Esophagus (tissue), 2 donors: ENCODE data around the gene GTF2F1. TPM values are rescaled to one million over a fixed set of nuclear protein-coding genes. Genes with fewer than 3 reads are reported as not detected.

ENCODE experiments used
- H3K27ac ChIP-seq, 2 donors: one replicate each; pipeline ENCODE4 v1.5.1; 2013; ENCODE audit warnings: low read depth in 2 of 2, mild to moderate bottlenecking in 2 of 2, inconsistent platforms in 1 of 2, low read length in 1 of 2, moderate library complexity in 1 of 2
- H3K27me3 ChIP-seq, 2 donors: one replicate each; pipeline ENCODE4 v1.6.1; 2013; ENCODE audit warnings: low read length in 2 of 2, control low read depth in 1 of 2, mild to moderate bottlenecking in 1 of 2; ENCODE audit not compliant: insufficient read depth in 2 of 2, control insufficient read depth in 1 of 2
- H3K36me3 ChIP-seq, 2 donors: one replicate each; pipeline ENCODE4 v1.6.1; 2013; ENCODE audit warnings: low read length in 1 of 2; ENCODE audit not compliant: control insufficient read depth in 2 of 2, insufficient read depth in 2 of 2
- H3K4me1 ChIP-seq, 2 donors: one replicate each; pipeline ENCODE4 v1.6.1; 2013; ENCODE audit warnings: low read length in 1 of 2; ENCODE audit not compliant: control insufficient read depth in 2 of 2, insufficient read depth in 2 of 2
- H3K4me3 ChIP-seq, 2 donors: one replicate each; pipeline ENCODE4 v1.5.1; 2013; ENCODE audit warnings: low read length in 2 of 2, mild to moderate bottlenecking in 2 of 2, low read depth in 1 of 2, moderate library complexity in 1 of 2
- H3K9me3 ChIP-seq, 2 donors: one replicate each; pipeline ENCODE4 v1.6.1; 2013; ENCODE audit warnings: mild to moderate bottlenecking in 2 of 2, low read depth in 1 of 2, low read length in 1 of 2, moderate library complexity in 1 of 2; ENCODE audit not compliant: control insufficient read depth in 2 of 2, insufficient read depth in 1 of 2
- WGBS, 2 donors: extraction: QIAGEN DNeasy Blood & Tissue Kit; methylation state at CpG; one replicate each; pipeline ENCODE4 v1.1.7; 2013; 5-methylcytosine and 5-hydroxymethylcytosine counted together
- polyA plus RNA-seq, 2 donors: library from polyadenylated mRNA; stranded (reverse); fragments of 200-250 nt; gene quantifications; one replicate each; pipeline ENCODE4 v1.2.3, GENCODE V29; 2013
- donor health status: healthy with polysubstance abuse.
- donor health status: Bipolar disorder and iron deficiency.

Gene GTF2F1
- polyA plus RNA-seq, 2 donors, result 35.7 to 46.6 TPM

GRCh38 chr19:6387372-6387771, 5.6 kb downstream of the GTF2F1 start:
- H3K36me3 ChIP-seq, result peaks cover 21 to 45% of the 10 kb centered on the region in 2 donors

GRCh38 chr19:6384381-6384780, 8.6 kb downstream of the GTF2F1 start:
- 93 to 94% methylated on average over 4 of the region's 4 CpGs for WGBS, 2 donors
- no peaks in the 10 kb centered on the region for H3K27me3 ChIP-seq
- no peak overlapping the region for H3K27ac ChIP-seq
- H3K4me3 ChIP-seq, result no peak overlapping the region
- H3K9me3 ChIP-seq, result peaks cover 0 to 3% of the 10 kb centered on the region in 2 donors
- H3K36me3 ChIP-seq, result peaks cover 42 to 70% of the 10 kb centered on the region in 2 donors
- no peaks in the 10 kb centered on the region for H3K4me1 ChIP-seq

More at GRCh38 chr19:6387372-6387771, 5.6 kb downstream of the GTF2F1 start:
- no peak overlapping the region for H3K27ac ChIP-seq
- 97% methylated on average over 19 of the region's 19 CpGs for WGBS, 2 donors
- H3K4me1 ChIP-seq, result peaks cover 3 to 4% of the 10 kb centered on the region in 2 donors
- H3K4me3 ChIP-seq, result no peak overlapping the region
- H3K27me3 ChIP-seq, result no peaks in the 10 kb centered on the region
- no peaks in the 10 kb centered on the region for H3K9me3 ChIP-seq

GRCh38 chr19:6383188-6383587, 9.8 kb downstream of the GTF2F1 start:
- Histone ChIP-seq H3K27me3 (no peaks in the 10 kb centered on the region), H3K9me3 (peaks cover 0 to 3% of the 10 kb centered on the region in 2 donors), H3K4me3 (no peak overlapping the region), H3K36me3 (peaks cover 36 to 61% of the 10 kb centered on the region in 2 donors), H3K27ac (no peak overlapping the region), H3K4me1 (no peaks in the 10 kb centered on the region)
- WGBS, 2 donors, result 94 to 98% methylated on average over 19 of the region's 19 CpGs

GRCh38 chr19:6381030-6381750, 11.8 kb downstream of the GTF2F1 start:
- H3K9me3 ChIP-seq, result peaks cover 0 to 3% of the 10 kb centered on the region in 2 donors
- WGBS, 2 donors, result 97 to 99% methylated on average over 38 to 40 of the region's 40 CpGs
- no peak overlapping the region for H3K27ac ChIP-seq
- peaks cover 29 to 46% of the 10 kb centered on the region in 2 donors for H3K36me3 ChIP-seq
- no peaks in the 10 kb centered on the region for H3K27me3 ChIP-seq
- no peak overlapping the region for H3K4me3 ChIP-seq
- H3K4me1 ChIP-seq, result no peaks in the 10 kb centered on the region

GRCh38 chr19:6379744-6380143, 13.2 kb downstream of the GTF2F1 start:
- H3K27ac ChIP-seq, result no peak overlapping the region
- H3K36me3 ChIP-seq, result peaks cover 29 to 50% of the 10 kb centered on the region in 2 donors

GRCh38 chr19:6378486-6378885, 14.5 kb downstream of the GTF2F1 start:
- Histone ChIP-seq H3K36me3 (peaks cover 29 to 54% of the 10 kb centered on the region in 2 donors), H3K9me3 (peaks cover 0 to 3% of the 10 kb centered on the region in 2 donors), H3K27me3 (no peaks in the 10 kb centered on the region), H3K4me3 (no peak overlapping the region), H3K27ac (no peak overlapping the region), H3K4me1 (peaks cover 0 to 8% of the 10 kb centered on the region in 2 donors)
- WGBS, 2 donors, result 60 to 64% methylated on average over 9 of the region's 9 CpGs

More at GRCh38 chr19:6379744-6380143, 13.2 kb downstream of the GTF2F1 start:
- no peak overlapping the region for H3K4me3 ChIP-seq
- no peaks in the 10 kb centered on the region for H3K4me1 ChIP-seq
- no peaks in the 10 kb centered on the region for H3K27me3 ChIP-seq
- peaks cover 0 to 3% of the 10 kb centered on the region in 2 donors for H3K9me3 ChIP-seq
- WGBS, 2 donors, result 80 to 98% methylated on average over 3 of the region's 3 CpGs

- Histone ChIP-seq H3K9me3 (peaks cover 0 to 3% of the 10 kb centered on the region in 2 donors), H3K4me3 (no peak overlapping the region), H3K4me1 (peaks cover 0 to 8% of the 10 kb centered on the region in 2 donors), H3K27me3 (no peaks in the 10 kb centered on the region), H3K27ac (no peak overlapping the region), H3K36me3 (peaks cover 25 to 49% of the 10 kb centered on the region in 2 donors)
- WGBS, 2 donors, result 36 to 58% methylated on average over 6 of the region's 6 CpGs
These were observed 14.9 kb downstream of the GTF2F1 start for GRCh38 chr19:6378041-6378440.

- no peaks in the 10 kb centered on the region for H3K27me3 ChIP-seq
- no peak overlapping the region for H3K4me3 ChIP-seq
- WGBS, 2 donors, result 71 to 77% methylated on average over 19 of the region's 19 CpGs
- no peak overlapping the region for H3K27ac ChIP-seq
- H3K4me1 ChIP-seq, result peaks cover 0 to 8% of the 10 kb centered on the region in 2 donors
- H3K36me3 ChIP-seq, result peaks cover 16 to 37% of the 10 kb centered on the region in 2 donors
- peaks cover 0 to 3% of the 10 kb centered on the region in 2 donors for H3K9me3 ChIP-seq
These were observed 16.3 kb downstream of the GTF2F1 start for GRCh38 chr19:6376512-6377190.

- 85 to 87% methylated on average over 24 to 25 of the region's 25 CpGs for WGBS, 2 donors
- Histone ChIP-seq H3K4me3 (no peak within 1 kb of the TSS), H3K36me3 (peaks cover 8 to 26% of the 10 kb centered on the region in 2 donors), H3K27ac (no peak within 1 kb of the TSS), H3K4me1 (peaks cover 0 to 8% of the 10 kb centered on the region in 2 donors), H3K9me3 (peaks cover 0 to 3% of the 10 kb centered on the region in 2 donors), H3K27me3 (no peaks in the 10 kb centered on the region)
These were observed 17.5 kb downstream of the GTF2F1 start, which contains the start of gene PSPN for GRCh38 chr19:6375411-6376010. Gene PSPN, minus strand, starts transcription at chr19:6375933. Its CDS starts 84 bp downstream, at chr19:6375849.
